HG03196 (cell line): ENCODE measurements around the gene DTYMK.
"Not testable (repeated sequence)": the region's sequence is repeated elsewhere in the genome, so short reads cannot be mapped to it uniquely, and the experiment has no call there.

Experiments used
- ATAC-seq: cut with Tn5 transposase; IDR thresholded peaks from one replicate; pipeline ENCODE4 v1.9.1; 2021; ENCODE audit not compliant: unreplicated experiment

The DTYMK gene

DNA sequence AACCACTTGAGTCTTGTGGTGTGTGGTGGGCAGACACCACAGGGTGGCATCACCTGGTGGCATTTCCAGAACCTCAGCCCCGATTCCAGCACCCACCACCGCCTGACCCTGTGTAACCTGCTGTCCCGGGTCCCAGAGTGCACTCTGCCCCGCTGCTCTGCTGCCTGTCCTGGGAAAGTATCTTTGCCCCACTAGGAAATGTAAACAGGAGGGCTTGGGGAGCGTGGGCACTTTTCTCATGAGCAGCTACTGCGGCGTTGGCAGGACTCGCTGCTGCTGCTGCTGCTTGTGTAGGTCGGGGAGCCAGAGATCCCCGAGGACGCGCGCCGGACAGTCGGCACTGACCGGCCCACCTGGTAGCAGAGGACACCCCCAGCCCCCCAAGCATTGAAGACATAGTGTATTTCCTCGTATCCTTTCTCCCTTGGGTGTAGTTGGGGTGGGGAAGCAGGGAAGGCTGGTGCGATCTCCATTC lies 13.4 kb downstream of the DTYMK start:
- ATAC-seq = no peak

DNA sequence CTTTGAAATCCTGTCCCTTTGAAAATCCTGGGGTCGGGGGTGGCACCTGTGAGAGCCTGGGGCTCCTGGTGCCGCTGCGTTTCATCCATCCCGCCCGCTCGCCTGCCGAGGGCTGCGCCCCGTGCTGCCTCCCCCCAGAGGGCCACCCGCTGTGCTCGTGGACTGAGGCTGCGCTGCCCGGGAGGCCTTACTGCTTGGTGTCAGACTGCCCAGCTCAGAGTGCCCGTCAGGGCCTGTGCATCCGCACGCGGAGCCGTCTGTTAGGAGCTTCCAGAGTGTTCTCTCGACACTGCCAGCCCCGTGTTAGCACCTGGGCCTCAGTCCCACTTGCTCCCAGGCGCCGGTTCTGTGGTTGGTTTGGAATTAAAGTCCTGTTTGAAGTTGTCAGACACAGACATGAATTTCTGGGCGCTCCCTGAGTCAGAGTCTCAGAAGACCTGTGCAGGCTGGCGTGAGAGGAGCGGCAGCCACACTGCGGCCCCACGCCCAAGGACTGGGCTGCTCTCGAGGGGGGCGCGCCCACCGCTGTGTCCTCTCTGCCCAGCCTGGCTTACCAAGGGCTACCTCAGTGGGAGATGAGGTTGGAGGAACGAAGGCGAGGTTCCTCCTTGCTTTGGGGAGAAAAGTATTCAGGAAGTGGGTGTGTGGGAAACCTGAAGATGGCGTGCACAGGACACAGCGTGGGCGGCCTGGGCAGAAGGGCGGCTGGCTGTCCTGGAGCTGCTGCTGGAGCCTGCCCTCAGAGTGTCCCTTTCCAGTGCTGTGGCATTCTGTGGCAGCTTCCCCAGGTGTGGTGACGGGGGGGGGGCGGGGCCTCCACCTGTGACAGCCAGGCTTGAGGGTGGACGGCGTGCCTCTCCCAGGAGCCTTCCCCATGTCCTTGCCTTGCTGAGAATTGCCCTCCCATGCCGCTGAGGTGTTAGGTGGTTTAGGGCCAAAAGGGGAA lies 14.1 kb downstream of the DTYMK start:
- ATAC-seq = no peak

DNA sequence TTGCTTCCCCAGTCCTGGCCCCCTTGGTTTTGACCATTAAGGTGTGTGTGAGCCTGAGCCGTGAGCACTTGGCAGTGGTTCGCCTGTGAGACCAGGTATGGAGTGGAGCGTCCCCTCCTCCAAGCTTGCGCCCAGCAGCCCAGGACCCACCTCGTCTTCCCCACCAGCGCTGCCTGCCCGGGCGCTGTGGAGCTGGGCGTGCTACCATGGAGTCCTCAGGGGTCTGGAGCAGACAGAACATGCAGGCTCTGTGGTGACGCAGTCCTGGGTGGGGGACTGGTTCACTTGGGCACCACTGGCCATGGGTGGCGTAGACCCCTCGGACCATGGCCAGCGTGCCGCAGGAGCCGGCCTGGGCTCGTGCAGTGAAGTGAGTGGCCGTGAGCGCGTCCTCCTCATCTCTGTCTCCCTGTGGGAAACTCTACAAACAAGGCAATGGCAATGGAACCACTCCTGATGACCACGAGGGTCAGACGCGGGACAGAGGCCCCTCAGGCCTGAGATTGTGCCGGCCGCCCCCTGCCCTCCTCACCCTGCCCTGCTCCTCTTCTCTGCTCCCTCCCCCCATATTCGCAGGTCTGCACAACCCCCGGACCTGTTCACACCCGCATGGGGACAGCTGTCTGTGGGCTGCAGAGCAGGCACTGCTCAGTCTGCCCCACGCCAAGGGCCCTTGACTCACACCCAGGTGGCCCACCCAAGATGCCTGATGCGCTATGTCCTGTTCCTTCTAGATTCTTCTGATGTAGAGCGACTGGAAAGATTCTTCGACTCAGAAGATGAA lies 15.0 kb downstream of the DTYMK start:
- ATAC-seq = no peak

DNA sequence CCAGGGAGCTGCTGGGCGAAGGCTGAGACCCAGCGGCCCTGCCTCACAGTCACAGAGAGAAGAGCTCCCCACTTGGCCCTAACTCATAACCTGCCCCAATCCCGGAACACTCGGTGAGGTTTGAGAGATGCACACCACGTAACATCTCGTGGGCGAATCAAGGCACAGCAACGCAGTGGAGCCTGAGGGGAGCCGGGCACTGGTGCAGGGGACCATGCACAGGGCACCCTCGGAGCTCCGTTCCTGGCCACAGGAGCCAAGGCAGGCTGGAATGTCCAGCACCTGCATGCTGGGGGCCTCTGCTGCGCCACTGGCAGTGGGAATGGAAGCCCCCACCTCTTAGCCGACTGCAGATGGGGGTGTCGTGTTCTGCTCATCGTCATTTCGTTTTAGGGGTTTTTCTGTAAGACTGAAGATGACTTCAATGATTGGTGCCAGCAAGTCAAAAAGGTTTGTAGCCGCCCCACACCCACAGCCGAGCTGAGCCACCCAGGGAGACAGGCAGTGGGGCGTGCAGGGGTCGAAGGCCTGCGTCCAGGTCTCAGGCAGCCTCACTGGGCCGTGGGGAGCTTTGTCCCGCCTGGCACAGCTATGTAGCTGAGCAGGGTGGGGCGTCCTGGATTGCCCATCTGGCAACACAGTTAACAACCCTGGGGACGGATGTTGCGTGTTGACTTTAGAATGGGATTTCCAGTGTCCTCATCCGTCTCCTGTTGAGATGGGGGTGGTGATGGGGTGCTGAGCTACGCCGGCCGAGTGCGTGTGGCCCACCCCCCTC lies 16.1 kb downstream of the DTYMK start:
- ATAC-seq = no peak

DNA sequence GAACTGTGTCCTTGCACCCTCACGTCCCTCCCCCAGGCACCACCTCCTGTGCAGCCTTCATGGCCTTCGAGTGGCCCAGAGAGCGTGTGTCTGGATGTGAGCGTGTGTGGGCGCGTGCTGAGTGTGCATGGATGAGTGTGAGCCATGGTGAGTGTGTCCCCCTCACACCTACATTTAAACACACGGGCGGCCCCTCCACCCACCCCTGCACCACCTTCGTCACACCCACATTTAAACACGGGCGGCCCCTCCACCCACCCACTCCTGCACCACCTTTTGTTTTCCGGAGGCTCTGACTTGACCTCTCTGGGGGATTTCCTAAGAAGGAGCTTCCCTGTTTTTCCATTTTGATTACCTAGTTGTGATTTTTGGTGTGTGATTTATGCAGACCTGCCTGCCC lies 17.8 kb downstream of the DTYMK start:
- no peak for ATAC-seq

DNA sequence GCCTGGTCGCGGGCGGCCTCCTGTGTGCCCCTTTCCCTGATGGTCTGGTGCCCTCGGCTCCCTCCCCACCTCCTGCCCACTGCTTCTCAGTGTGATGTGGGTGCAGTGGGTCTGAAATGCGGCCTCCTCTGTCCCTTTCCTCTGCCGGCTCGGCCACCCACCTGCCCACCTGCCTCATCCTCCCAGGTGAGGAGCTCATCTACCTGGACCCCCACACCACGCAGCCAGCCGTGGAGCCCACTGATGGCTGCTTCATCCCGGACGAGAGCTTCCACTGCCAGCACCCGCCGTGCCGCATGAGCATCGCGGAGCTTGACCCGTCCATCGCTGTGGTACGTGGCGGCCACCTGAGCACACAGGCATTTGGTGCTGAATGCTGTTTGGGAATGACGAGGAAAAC lies 18.3 kb downstream of the DTYMK start:
- ATAC-seq = no peak

DNA sequence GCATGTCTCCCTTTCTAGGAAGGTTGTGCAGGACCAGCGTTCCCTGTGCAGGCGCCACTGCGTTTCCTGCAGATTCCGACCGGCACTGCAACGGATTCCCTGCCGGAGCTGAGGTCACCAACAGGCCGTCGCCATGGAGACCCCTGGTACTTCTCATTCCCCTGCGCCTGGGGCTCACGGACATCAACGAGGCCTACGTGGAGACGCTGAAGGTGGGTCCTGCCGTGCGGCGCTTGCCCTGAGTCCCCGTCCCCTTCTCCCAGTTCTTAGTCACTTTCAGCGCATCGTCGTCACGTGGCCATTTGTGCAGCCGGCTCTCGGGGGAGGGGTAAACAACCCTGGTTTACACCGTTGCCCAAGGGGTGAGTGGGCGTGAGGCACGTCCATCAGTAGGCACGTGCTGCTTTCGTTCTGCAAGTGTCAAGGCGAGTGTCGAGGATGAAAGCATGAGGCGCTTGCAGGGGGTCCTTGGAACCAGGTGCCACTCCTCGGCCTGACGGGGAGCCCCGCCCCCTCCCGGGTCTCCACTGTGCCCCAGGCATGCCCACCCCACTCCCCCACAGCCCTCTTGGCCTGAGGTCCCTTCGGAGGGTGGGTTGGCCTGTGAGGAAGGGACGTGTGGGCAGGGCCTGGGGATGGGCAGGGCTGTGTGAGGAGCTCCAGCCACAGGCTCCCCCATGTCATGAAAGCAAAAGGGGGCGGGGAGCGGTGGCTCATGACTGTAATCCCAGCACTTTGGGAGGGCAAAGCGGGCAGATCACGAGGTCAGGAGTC lies 19.8 kb downstream of the DTYMK start:
- ATAC-seq = no peak

DNA sequence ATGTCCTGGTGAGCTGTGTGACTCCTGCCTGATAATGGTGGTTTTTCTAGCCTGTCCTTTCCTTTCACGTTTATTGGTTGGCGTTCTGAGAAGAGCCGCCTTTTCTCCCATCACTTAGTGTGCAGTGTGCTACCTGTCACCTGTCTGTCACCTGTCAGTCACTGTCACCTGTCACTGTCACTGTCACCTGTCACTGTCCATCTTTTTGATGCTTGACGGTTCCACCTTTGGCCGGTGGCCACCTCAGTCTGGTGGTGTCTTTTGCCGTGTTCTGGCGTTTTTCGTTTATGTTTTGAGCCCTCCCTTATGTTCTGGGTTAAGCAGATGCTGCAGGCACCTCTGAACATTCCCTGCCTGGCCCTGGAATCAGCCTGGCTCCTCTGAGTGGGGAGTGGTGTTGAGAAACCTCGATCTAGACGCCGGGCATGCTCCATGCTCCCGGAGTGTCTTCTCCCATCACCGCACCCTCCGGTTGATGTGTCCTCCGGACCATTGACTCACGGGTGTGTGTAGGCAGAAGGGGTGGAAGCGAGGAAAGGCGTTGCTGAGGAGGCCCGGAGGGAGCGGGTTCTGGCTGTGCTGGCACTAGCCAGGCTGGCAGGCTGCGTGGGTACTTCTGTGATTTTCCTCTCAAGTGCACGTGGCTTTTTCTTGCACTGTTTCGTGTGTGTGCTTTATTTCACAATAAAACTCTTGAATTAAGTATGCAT lies 20.7 kb downstream of the DTYMK start:
- ATAC-seq = no peak

DNA sequence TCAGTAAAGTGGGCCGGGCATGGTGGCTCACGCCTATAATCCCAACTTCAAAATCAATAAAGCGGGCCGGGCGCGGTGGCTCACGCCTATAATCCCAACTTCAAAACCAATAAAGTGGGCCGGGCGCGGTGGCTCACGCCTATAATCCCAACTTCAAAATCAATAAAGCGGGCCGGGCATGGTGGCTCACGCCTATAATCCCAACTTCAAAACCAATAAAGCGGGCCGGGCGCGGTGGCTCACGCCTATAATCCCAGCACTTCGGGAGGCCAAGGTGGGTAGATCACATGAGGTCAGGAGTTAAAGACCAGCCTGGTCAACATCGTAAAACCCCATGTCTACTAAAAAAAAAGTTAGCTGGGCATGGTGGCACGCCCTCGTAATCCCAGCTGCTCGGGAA lies 23.9 kb downstream of the DTYMK start:
- ATAC-seq = not testable (repeated sequence)

DNA sequence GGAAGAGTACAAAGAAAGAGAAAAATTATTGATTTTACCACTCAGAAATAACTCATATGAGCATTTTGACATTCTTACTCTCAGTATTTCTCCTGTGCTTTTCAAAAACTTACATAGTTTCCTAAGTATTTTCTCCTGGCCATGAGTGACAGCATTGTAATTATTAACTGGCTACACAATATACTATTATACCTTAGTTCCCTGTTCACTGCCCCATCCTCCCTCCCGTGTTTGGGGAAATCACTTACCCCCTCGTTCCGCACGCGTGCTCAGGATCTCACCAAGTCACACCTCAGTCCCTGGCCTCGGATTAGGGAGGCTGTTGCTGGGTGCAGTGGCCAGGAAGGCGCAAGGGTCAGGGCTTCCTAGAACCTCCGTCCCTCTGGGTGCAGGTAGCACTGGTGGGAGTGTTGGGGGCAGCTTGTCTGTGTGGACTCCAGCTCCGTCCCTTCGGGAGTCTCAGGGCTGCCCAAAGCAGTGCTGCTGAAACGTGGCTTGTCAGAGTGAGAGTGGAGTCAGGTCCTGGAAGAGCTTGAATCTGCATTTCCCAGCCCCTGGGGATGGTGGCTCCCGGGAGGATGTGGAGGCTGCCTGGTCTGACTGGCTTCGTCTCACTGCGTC lies 25.9 kb downstream of the DTYMK start:
- ATAC-seq = no peak

DNA sequence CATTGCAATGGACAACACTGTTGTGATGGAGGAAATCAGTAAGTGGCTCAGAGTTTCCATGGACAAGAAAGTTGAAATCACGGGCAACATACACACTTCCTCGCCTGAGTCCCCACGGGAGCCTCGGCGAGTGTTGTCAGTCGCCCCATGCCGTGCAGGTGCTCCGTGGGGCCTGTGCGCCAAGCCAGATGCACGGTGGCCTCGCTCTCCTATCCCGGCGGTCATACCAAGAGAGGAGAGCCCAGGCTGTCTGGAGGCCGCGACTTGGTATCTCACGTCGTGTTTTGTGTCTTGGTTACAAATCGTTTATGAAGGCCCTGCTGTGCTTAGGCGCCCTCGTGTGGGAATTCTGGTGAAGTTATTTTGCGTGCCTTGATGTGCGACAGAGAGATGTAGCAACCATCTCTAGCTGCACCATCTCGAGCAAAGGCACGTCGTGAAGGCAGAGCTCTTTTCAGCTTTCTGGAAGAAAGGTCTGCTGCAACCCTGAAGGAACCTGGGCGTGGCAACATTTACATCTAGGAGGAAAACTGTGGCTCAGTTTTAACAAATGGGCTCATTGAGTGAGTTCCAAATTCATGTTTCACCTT lies 27.4 kb downstream of the DTYMK start:
- ATAC-seq = no peak

DNA sequence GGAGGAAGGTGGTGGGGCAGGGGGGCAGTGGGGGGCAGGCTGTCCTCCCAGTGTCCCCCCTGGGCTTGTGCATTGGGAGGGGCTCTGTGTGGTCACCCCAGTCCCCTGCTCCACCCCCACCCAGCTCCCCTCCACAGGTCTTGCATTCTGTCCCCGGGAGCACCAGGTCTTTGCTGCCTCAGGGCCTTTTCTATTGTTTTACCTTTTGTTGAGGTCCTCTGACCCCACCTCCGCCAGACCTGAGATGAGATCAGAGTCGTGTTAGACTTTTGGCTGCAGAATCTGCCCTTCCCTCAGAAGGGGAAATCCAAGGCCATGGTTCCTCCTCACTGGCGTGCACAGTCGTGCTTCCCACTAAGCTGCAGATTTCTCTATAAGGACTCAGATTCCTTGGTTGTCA lies 28.3 kb downstream of the DTYMK start:
- no peak for ATAC-seq

DNA sequence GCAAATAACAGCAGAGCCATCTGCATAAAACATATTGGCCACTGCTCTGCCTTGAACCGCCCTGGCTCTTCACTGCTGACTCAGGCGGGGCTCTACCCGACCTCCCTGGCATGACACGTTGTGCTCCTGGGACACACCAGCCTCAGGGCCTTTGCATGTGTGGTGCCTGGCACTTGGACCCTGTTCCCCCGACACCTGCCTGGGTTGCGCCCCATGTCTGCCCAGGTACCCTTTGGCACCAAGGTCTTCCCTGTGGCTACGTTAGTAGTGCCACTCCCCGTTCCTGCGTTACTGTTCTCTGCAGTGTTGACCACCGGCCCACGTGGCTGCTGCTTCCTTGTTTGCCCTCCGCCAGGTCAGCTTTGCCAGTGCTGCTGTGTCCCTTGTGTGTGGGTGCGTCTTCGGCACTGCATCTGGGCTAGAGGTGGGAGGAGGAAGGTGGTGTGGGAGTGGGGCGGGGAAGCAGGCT lies 28.8 kb downstream of the DTYMK start:
- no peak for ATAC-seq

DNA sequence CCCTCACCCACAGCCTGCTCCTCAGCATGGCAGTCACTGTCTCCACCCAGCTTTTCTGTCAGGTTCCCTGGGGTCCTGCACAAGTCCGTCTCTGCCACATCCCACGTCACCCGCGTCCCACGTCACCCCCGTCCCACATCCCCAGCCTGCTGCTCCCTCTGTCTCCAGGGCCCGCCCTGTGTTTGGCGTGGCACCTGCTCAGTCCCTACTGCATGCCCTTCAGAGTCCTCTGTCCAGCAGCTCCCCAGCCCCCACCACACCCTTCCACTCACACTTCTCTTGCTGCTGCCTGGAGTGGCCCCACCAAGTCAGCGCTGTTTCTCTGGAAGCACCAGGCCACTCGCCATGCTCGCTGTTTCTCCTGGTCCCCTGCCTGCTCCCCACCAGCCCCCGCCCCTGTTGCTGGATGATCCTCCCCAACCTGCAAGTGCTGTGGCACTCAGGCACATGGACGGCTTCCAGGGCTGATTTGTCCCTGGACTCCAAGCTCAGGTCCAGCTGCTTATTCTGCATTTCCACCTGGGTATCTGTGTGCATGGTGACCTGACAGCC lies 30.3 kb downstream of the DTYMK start:
- no peak for ATAC-seq

DNA sequence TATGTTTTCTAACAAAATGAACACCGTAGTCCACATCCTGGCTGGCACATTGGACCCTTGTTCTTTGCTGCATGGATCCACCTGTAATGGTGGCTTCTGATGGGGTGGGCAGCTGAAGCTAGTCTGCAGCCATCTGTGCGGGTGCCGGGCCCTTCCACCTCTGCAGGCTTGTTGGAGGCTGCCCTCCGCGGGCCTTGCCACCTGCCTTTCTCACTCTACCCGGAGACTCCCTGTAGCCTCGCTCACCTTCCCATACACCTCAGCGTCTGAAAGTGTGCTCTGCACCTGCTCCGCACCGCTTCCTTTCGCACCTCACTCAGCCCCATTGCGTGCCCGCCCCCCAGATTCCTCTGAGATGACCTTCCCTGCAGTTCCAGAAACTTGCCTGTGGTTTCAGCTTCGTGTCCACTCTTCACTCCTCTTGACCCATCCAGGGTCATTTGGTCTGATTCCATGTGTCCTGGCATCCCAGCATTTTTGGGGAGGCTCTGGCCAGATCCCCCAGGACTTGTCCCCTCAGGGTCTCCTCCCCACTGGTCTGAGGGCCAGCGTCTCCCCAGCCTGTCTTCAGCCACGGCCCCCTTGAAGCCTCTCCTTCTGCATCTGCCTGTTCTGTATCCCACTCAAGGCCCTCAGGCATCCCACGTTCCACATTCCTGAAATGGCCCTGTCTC lies 31.0 kb downstream of the DTYMK start:
- no peak for ATAC-seq

DNA sequence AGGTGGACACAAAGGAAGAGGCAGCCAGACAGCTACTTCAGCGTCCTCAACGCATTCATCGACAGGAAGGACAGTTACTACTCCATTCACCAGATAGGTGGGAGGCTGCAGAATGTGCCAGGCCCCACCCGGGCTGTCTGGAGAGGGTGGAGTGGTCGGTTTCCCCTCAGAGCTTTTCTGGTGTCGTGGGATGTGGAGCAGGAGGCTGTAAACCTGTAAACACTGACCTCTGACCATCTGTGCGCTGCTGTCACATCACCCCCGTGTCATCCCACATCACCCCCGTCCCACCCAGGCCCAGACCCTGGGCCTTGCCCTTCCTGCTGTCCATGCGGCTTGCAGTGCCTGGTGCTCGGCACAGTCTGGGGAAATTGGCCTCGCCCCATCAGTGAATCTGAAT lies 32.1 kb downstream of the DTYMK start:
- no peak for ATAC-seq

DNA sequence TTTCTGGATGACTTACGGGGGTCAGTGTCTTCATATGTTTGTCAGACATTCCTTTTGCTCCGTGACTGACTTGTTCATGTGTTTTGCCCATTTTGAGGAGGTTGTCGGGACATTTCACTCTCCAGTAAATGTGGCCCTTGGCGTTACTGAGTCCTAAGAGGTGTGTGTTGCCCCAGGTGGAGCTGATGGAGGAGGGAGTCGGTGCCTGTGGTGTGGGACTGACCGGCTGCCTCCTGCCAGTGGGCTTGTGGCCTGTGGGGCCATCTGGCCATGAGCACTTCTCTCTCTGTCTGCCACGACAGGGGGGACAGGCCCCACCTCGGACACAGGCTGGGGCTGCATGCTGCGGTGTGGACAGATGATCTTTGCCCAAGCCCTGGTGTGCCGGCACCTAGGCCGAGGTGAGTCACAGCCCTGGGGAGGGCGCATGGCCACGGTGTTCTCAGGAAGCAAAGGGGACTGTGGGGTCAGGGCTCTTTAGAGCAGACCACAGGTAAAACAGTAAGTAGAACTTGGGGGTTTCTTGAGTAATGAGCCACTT lies 33.3 kb downstream of the DTYMK start:
- no peak for ATAC-seq

DNA sequence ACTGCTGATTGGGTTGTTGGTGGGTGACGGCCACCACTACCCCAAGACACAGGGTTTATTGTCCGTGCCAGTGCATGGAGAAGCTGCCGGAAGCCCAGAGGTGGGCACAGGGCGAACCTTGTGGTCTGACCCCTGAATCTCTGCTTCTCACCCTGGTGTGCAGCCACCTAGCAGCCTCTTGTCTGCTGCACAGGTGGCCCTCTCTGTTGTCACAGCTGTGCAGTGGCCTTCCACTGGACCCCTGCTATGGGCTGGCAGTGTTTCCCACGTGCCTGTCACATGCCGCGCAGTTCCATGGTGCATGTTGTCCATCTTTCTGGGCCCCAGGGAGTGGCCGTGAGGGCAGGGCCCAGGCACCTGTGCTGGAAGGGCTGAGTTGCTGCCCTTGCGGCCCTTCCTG lies 33.9 kb downstream of the DTYMK start:
- no peak for ATAC-seq
